Stimulated activated CD8-positive, alpha-beta memory T cell treated with anti-CD3 and anti-CD28 coated beads, Interleukin-2, amount 100 ng/mL, for 48 hours (primary cell): Measurements from ENCODE around the gene SERTAD2.
A peak's percentile ranks its signal among the peaks of the same experiment; 100 is the strongest.

Experiments
- DNase-seq, 2 donors: peaks; one replicate each; pipeline ENCODE4 v3.0.0-alpha.2; 2020; ENCODE audit warnings: low read depth in 2 of 2

Gene SERTAD2

DNA sequence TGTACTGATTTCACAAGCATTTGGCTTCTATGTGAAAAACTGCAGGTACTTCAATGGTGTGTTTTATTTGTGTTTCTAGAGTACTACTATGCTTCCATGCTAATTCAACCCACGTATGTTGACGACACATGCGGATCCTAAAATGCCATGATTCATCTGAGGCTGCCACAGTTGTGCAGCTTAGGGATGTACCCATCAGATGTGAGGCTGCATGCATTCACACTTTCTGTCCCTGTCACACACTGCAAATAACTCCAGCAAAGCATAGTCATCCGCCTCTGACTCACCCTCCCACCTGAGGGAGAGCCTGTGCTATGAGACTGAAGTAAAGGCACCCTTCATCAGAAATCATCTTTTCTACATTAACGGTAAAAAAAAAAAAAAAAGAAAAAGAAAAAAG is 22.1 kb upstream of the SERTAD2 start:
- peak in 1 of 2 donors; percentile 61 for DNase-seq

DNA sequence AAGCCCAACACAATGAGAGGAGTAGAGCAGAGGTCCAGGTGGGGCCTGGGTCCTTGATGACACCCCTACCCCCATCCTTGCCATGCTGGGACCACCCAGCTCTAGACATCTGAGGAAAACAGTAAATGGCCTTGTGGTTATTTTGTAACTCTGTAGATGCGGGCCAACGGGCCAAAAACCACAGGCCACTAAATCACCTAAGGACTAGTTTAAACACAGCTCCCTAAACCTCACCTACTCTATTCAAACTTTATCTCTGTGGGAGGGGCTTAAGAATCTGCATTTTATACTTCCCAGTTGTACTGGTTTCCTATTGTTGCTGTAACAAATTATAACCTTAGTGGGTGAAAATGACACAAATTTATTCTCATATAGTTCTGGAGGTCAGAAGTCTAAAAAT is 19.0 kb upstream of the SERTAD2 start:
- DNase-seq, result no peak

DNA sequence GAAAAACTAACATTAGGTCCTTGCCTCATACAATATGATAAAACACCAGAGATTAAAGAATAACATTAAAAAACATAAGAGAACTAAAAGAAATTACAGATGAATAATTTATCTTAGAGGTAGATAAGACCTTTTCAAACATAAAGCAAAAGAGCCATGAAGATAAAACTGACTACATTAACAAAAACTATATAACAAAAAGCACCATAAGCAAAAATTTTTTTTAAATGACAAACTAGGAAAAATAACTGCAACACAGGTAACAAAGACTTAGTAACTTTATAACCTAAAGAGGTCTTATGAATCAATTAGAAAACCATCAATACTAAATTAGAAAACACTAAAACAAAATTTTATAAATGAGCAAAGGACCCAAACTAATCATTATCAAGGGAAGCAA is 16.3 kb upstream of the SERTAD2 start:
- DNase-seq, result no peak

DNA sequence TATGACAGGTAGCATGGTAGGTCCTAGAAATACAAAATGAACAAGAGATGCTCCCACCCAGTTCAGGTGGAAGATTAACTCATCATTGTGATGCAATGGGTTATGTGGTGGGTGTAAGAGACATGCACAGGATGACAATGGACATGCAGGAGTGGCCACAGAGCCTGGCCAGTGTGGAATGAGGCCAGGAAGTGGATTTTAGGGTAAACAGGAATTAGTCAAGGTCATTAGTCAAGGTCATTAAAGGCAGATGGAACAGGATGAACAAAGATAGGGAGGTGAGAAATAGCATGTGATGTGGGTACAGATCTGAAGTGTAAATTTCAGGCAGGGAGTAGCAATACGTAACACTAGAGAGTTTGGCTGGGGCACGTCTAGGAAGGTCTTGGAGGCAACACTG is 15.6 kb upstream of the SERTAD2 start:
- no peak for DNase-seq

DNA sequence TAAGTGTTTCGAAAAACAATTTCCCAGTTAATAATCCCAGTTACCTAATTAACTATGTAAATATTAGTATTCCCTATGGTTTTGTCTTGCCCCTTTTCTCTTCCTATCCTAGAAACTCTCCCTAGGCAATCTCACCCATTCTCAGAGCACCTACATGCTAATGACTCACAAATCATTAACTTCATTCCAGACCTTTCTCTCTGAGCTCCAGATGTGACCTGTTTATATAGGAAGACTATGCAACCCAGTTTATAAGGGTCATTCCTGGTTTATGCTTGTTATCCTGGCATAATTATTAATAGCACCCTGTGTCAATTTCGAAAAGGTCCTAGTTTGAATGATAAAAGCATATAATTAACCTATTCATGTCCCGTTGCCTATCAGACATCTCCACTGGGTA is 14.8 kb upstream of the SERTAD2 start:
- DNase-seq, result no peak

DNA sequence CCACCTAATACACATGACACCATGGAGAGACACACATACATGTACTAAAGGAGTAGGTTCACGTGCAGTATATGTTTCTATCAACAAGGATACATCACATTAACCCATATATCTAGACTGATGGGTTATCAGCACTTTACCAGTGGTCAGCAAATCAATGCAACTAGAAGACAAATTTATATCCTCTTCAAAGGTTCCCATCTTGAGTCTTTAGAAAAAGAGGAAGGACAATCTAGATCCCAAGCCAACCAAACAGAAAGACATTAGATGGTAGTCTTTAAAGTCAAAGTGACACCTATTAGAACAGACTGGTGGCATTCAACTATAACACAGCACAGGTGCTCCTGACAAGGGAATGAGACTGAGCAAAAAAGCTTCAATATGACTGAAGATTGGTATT is 13.8 kb upstream of the SERTAD2 start:
- no peak for DNase-seq

DNA sequence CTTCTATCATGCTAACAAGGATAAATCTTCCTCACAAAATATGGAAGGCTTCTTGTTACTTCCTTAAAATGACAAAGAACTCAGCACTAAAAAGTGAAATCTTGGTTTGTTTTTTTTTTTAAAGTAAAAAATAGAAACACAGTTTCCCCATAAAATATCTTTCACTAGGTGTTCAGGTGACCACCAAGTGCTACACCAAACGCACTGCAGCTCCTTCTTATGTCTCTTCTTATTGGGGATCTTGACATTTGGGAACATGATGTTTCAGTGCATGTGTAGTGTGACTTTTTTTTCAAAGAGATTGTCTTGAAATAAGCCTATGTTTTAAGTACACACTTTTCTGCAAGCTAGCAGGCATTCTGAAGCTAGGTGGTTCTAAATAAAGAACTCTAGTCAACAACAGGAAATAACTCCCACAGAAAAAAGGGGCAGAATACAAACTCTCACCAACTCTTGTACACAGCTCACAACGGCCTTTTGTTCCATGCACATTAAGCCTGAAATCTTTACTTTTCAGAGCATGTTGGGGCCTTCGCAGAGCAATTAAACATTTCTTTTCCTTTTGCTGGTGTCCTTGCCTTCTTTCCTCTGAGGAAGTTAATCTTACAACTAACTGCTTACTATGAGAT is 13.2 kb upstream of the SERTAD2 start:
- no peak for DNase-seq

DNA sequence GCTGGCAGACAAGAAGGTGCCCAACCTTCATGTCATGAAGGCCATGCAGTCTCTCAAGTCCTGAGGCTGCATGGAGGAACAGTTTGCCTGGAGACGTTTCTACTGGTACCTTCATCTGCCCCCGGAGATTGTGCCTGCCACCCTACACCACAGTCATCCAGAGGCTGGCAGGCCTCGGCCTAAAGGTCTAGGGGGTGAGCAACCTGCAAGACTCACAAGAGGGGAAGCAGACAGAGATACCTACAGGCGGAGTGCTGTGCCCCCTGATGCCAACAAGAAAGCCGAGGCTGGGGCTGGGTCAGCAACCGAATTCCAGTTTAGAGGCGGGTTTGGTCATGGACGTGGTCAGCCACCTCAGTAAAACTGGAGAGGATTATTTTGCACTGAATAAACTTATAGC is 12.0 kb upstream of the SERTAD2 start:
- no peak for DNase-seq

DNA sequence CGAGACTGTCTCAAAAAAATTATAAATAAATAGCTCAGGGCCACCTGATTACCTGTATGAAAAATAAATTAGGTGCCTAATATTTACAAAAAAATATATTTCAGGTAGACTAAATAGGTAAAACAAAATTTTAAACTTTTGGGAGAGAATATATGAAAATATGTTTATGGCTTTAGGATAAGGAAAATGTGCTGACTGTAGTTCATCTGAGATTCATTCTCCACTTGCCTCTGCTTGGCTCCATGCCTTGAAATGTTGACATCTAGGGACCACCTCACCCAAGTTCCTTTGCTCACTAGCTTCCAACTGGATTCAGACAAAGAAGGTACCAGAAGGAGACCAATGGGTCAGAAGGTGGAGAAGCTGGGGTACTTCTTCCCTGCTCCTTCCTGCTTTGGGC is 9.7 kb upstream of the SERTAD2 start:
- no peak for DNase-seq

DNA sequence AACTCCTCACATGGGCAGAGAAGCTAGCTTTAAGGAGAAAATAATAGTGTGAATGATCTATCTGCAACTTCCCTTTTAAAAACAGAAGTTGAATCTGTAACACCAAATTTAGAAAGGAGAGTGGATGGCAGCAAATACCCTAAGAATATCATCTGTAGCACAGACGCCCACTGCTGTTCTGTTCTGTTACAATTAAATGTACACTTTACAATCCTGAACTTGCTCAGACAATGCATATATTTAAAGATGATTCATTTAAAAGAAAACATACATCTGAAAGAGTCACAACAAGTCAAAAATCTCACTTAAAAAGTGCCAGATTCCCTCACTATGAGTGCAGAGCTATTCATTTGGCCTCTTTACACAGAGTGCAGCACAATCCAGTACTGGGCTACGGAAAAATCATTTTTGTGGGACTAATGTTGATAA is 8.0 kb upstream of the SERTAD2 start:
- DNase-seq, result no peak

DNA sequence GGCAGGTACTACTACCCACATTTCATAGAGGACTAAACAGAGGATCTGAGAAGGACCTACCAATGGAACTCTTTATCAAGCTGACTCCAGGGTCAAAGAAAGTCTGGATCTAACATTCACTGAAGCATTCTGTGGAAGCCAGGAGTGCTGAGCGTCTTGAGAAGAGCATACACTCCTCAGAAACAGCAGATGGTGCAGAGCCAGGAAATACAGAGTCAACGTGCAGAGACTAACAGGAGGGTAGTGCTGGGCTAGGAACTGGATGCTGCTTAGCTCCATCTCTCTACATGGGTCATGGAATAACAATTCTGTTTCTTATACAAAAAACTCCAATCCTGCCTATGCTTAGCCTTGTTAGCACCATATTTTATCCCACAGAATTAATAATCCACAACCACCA is 5.5 kb upstream of the SERTAD2 start:
- no peak for DNase-seq

DNA sequence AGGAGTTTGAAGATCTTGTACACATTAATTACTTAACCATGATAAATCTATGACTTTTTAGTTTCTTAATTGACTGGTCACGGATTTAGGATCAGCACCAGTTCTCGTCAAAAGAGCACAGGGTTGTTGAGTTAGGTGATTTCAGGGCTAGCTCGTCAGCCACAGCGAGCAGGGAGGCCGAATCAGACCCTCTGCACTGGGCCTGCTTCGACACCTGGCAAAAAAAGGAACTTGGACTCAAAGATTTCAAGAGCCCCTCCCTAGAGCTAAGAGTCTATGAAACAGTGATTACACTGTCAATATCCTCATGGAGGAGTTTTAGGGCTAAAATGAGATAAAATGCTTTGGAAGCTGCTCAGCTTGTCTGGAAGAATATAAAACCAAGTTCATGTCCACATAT is 4.6 kb upstream of the SERTAD2 start:
- no peak for DNase-seq

DNA sequence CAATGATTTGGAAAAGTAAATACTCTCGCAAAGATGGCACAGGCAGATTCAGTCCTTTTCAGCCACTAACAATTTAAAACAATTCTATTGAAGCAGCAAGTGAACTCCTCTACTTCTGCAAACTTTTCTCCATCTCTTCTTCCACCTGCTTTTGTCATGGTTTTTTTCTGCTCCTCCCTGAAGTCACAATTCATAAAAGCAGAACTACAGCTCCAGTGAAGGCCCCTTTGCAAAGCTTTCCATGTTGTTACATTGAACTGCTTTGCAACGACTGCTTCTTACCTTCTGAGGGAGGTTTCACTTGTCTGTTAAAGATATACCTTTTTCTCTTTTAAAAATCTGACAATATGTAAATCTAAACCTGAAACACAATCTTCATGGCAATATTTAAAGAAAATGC is 3.7 kb upstream of the SERTAD2 start:
- DNase-seq, result no peak

DNA sequence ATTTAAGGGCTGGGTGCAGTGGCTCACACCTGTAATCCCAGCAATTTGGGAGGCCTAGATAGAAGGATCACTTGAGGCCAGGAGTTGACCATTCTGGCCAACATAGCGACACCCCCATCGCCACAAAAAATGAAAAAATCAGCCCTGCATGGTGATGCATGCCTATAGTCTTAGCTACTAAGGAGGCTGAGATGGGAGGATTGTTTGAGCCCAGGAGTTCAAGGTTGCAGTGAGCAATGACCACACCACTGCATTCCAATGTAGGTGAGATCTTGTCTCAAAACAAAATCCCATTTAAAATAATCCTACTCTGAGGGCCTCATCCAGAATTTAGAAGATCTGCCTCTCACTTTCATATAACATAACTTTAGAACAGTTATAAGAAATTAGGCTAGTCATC is 2.7 kb upstream of the SERTAD2 start:
- no peak for DNase-seq

DNA sequence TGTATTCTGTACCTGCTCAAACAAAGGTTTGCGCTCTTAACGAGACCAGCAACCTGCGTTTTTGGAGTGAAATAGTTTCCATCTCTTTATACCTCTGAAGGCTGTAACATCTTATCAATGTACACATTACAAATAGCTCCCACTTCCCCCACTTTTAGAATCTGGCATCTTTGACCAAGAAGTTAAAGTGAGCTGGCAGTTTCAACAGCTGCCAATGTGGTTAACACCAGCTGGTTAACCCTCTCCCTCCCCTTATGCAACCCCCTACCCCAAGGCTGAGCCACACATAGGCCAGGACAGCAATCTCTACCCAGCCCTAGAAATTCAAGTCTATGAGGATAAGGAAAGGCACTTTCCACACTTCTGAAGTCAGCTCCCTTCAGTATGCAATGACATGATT is 2.2 kb upstream of the SERTAD2 start:
- no peak for DNase-seq

DNA sequence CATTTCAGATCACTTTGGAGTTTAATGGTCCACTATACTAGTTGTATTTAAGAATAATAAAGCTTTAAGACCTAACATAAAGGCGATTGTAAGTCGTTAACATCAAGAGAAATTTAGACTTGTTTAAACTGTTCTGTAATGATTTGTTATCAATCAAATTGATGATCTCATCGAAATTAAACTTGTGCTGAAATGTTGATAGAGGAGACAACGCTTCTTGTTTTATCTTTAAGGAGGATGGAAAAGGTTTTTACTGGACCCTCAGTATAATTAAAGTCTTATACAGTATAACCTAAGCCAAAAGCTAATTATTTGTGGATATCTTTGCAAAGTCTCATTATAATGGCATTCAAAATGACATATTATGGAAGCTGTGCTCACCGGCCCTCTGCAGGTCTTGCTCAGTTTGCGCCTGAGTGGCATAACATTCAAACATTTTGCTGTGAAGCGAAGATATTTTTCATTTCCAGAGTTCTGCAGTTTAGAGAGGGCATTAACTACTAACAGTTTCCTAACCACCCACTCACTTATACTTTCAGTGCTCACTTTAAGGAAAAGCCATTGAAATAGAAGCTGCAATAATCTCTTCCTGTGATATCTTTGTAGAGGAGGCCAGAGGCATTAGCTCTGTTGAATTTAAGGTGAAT is 1.4 kb upstream of the SERTAD2 start:
- DNase-seq, result no peak

DNA sequence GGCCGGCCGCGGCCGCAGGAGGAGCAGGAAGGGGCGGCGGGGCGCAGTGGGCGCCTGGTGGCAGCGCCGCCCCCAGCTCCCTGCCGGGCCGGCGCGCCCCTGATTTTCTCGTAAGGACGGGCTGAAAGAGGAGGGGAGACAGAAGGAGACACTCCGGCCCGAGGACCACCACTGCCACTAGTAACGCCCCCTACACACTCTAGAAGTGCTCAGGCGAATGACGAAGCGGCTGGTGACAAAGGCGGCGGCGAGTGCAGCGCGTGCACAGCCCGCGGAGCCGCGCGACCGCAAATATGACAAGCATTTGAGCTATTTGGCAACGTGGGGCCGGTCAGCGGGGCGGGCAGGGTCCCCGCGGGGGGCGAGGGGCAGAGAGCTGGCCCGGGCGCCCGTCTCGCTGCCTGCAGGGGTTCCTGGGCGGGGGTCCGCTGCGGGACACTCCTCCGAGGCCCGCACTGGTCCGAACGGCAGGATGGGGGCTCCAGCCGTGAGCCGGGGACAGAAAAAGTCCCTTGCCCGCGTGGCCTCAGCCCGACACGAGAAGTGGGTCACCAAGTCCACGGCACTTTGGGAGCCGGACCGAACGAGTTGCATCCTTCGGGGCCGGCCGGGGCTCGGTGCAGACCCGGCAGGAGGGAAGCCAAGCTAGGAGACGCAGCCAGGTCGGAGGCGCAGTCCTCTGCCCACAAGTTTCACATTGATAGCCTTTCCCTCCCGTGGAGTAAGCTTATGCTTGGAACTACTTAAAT is 524 bp upstream of the SERTAD2 start:
- peak; percentile 56 to 58 for DNase-seq

DNA sequence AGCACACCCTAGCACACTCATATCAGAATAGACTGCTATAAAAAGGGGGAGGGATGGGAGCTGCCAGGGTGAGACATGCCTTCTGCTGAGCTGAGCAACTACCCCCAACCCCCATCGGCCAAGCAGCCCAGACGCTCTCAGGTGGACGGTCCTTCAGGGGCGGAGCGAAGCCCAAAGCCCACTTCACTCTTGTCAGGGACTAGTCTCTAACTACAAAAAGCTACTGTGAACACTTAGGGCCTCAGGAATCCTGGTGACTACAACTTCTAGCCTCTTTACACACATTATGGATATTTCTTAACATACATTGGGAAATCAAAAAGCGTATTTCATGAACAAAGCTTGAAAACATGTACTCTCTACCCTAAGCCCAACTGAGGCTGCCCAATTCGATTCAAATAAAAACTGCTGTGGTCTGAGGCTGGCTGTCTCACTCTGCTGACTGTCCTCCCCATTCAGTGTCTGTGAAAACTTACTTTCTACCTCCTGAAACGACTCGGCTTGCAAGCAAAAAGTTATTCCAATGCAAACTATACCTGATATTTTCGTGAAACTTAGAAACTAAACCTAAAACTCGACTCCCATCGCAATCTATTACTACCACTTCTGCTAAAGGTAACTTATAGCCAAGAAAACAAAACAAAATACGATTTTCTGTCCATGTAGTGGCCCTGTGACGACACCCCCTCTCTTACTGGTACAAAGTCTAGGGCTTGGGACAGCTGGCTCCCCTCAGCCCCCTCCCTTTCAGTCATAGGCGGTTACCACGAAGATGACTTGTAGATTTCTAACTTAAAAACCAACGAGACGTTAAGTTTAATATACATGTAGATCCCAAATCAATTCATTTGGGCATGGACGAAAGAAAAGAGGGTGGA is 1.2 kb downstream of the SERTAD2 start:
- no peak for DNase-seq

DNA sequence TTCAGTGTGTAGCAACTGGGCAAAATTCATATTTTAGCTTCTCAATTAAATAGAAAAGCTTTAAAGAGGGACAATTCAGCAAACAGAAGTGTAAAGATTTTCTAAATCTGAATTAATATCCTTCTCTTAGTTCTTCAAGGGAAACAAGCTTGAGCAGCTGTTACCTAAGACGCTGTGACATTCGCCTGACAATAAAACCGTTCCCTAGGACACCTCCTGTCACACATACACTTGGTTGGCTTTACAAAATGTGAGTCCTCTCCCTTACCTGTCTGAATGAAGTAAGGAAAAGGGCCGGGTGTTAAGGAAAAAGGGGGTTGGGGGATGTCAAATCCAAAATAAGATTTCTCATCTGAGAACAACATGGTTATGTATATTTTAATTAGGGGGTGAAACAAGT is 2.1 kb downstream of the SERTAD2 start:
- DNase-seq, result no peak

DNA sequence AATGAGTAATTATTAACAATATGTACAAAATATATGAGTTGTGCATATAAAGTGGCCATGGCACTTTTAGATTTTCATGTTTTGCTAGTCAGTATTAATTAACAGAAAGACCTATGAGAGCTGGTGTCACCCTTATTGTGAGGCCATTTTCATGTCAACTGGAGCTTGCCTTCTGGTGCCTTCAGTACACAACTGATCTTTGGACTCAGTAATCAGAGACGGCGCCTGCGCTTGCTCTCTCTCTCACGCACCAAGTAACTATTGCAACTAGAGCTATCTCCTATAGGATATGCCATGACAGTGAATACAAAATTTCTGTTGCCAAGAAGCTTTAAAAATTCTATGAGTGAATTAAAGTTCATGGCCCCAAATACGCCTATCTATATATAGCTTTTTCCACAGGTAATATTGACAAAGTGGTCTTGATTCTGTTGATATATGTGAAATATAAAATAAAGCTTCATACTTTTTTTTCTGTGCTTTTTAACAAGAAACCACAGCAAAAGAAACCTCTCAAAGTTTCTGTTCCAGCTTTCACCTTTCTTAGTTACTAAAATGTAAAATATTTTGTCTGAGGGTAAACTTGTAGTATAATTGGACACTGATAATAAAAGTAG is 2.9 kb downstream of the SERTAD2 start:
- DNase-seq, result no peak

DNA sequence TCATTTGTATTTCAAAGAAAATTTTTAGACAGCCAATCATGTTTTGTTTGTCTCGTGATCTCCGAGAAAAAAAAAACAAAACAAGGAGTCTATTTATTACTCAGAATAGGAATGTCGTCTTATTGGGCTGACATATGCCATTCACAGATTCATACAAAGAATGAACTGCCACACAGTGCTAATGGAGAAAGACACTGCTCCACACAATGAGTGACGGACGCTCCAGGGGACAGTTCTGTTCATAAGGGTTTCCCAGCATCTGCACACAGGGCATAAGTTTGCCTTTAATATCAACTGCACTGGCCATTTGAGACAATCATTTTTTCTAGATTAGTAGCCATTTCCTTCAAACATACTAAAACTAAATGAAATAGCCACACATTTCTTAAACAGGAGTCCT is 3.4 kb downstream of the SERTAD2 start:
- DNase-seq, result no peak

DNA sequence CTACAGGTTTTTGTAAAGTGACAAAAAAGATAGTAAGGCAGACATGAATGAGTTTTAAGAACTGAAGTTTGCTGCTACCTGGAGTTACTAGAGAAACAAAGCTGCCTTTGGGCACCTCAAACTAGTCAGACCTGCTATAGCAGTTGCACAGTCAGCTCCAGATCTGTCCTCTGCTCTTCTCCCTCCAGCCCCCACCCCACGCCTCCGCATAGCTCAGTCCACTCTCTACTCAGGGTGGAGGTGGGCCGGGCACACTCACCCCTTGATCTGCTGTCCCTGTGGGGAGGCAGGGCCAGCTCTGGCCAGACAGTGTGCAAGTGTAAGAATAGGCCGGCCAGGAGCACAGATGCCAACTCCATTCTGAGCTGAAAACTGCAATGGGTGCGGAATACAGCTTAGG is 4.1 kb downstream of the SERTAD2 start:
- DNase-seq, result no peak
